ENCODE results near the gene MYEOV.

GRCh38 chr11:69293087-69293486, 868 bp upstream of the MYEOV start:
- no peak for TF ChIP-seq CTCF (IDR thresholded peaks at IDR 0.05)
- TF ChIP-seq POLR2A (IDR thresholded peaks at IDR 0.05): no peak
